ENCODE data around the gene TBL1XR1. TPM values are rescaled to one million over a fixed set of nuclear protein-coding genes. Genes with fewer than 3 reads are reported as not detected.

Gene TBL1XR1
- total RNA-seq, 1 experiment from 2014 or later, result 77.6 TPM

DNA sequence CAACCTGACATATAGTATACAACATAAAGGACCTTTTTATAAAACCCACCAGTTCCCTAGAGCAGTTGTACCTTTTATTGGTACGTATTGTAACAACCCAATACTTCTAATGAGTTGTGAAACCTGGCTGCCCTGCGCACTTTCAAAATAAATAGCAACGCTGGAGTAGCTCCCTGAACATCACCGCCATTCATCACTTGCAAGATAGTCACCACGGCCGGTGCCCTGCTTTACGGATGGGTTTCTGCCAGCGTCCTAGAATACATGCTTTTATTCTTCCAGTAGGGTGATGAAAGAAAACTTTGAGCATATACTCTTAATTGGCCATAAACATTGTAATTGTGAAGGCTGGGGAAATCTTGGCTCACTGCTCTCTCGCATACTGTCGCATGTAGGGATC lies 220.7 kb downstream of the TBL1XR1 start:
- Histone ChIP-seq H3K9me2 (replicated peaks; ENCODE audit: low read length) (no peaks in the 10 kb centered on the region), H3K4me2 (ENCODE audit: low read length) (no peak overlapping the region), H3K4me3 (ENCODE audit: low read length) (no peak overlapping the region), H3K36me3 (ENCODE audit: low read depth, low read length) (no peaks in the 10 kb centered on the region), H3K27me3 (ENCODE audit: low read length) (no peaks in the 10 kb centered on the region), H3K27ac (ENCODE audit: low read length) (no peak overlapping the region), H3K79me2 (ENCODE audit: low read length) (no peaks in the 10 kb centered on the region), H2AFZ (ENCODE audit: low read length) (no peak overlapping the region), H3K9me3 (ENCODE audit: low read length) (no peaks in the 10 kb centered on the region), H3F3A (ENCODE audit: low read length, unreplicated experiment) (no peaks in the 10 kb centered on the region), H3K9ac (ENCODE audit: low read length) (no peak overlapping the region), H3K4me1 (ENCODE audit: insufficient read depth, low read length) (no peaks in the 10 kb centered on the region), H4K20me1 (ENCODE audit: low read length) (no peaks in the 10 kb centered on the region)
- CTCF ChIA-PET, result no interaction called here
- TF ChIP-seq EZH2 (IDR thresholded peaks at IDR 0.05; ENCODE audit: low read length, unreplicated experiment) (no peak), EZH2phosphoT487 (IDR thresholded peaks at IDR 0.05; ENCODE audit: borderline replicate concordance, low read length) (no peak)
- TF ChIP-seq, protein P1, sequence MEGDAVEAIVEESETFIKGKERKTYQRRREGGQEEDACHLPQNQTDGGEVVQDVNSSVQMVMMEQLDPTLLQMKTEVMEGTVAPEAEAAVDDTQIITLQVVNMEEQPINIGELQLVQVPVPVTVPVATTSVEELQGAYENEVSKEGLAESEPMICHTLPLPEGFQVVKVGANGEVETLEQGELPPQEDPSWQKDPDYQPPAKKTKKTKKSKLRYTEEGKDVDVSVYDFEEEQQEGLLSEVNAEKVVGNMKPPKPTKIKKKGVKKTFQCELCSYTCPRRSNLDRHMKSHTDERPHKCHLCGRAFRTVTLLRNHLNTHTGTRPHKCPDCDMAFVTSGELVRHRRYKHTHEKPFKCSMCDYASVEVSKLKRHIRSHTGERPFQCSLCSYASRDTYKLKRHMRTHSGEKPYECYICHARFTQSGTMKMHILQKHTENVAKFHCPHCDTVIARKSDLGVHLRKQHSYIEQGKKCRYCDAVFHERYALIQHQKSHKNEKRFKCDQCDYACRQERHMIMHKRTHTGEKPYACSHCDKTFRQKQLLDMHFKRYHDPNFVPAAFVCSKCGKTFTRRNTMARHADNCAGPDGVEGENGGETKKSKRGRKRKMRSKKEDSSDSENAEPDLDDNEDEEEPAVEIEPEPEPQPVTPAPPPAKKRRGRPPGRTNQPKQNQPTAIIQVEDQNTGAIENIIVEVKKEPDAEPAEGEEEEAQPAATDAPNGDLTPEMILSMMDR (conservative IDR thresholded peaks at IDR 0.05; ENCODE audit: low read depth, low read length), result no peak
- no TSS peak for BruUV-seq (replicated peaks)
- no peak for ATAC-seq
- intact Hi-C loops (cut with micrococcal nuclease), result no loop called here
- DNase-seq, result no peak
- POLR2A ChIA-PET (ENCODE audit: unreplicated experiment), result no interaction called here

DNA sequence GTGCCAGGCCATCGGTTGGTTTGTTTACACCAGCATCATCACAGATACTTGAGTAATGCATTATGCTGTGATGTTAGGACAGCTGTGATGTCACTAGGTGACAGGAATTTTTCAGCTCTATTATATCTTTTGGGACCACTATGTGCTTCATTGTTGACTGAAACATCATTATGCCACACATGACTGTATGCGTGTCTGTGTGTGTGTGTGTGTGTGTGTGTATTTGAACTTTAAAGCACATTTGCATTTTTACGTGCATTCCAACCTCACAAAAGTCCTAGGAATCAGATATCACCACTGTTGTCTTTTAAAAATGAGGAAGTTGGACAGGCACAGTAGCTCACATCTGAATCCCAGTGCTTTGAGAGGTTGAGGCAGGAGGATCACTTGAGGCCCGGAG lies 223.0 kb downstream of the TBL1XR1 start:
- DNase-seq, result peak; percentile 16

DNA sequence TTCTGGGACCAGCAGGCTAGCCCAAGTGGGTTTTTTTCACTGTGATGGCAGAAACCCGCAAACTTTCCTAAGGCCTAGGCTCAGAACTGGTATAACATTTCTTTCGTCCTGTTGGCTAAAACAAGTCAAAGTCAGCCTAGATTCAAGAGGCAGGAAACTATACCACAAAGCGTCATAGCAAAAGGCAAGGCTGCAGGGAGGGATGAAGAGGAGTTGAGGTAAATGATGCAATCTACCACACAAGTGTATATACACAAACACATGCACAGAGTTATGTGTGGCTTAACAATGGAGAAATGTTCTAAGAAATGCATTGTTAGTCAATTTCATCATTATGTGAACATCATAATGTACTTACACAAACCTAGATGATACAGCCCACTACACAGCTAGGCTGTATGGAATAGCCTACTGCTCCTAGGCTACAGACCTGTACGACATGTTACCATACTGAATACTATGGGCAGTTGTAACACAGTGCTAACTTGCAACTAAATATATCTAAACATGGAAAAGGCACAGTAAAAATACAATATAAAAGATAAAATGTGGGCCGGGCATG lies 225.6 kb downstream of the TBL1XR1 start:
- ATAC-seq, result no peak
- H3K9me2 ChIP-seq (replicated peaks; ENCODE audit: low read length), result no peaks in the 10 kb centered on the region
- BruUV-seq (replicated peaks), result no TSS peak
- no peak overlapping the region for H2AFZ ChIP-seq (ENCODE audit: low read length)
- no peak overlapping the region for H3K27ac ChIP-seq (ENCODE audit: low read length)
- TF ChIP-seq EZH2phosphoT487 (IDR thresholded peaks at IDR 0.05; ENCODE audit: borderline replicate concordance, low read length) (no peak), EZH2 (IDR thresholded peaks at IDR 0.05; ENCODE audit: low read length, unreplicated experiment) (no peak)
- TF ChIP-seq, protein P1 (conservative IDR thresholded peaks at IDR 0.05; ENCODE audit: low read depth, low read length), result no peak
- CTCF ChIA-PET, result no interaction called here
- no peak for DNase-seq
- H3K79me2 ChIP-seq (ENCODE audit: low read length), result no peaks in the 10 kb centered on the region
- H3K27me3 ChIP-seq (ENCODE audit: low read length), result no peaks in the 10 kb centered on the region
- H3K36me3 ChIP-seq (ENCODE audit: low read depth, low read length), result no peaks in the 10 kb centered on the region
- no peaks in the 10 kb centered on the region for H4K20me1 ChIP-seq (ENCODE audit: low read length)
- H3K9me3 ChIP-seq (ENCODE audit: low read length), result no peaks in the 10 kb centered on the region
- H3F3A ChIP-seq (ENCODE audit: low read length, unreplicated experiment), result no peaks in the 10 kb centered on the region
- H3K4me3 ChIP-seq (ENCODE audit: low read length), result no peak overlapping the region
- POLR2A ChIA-PET (ENCODE audit: unreplicated experiment), result no interaction called here
- H3K4me1 ChIP-seq (ENCODE audit: insufficient read depth, low read length), result no peaks in the 10 kb centered on the region
- no peak overlapping the region for H3K4me2 ChIP-seq (ENCODE audit: low read length)
- intact Hi-C loops (cut with micrococcal nuclease), result no loop called here
- H3K9ac ChIP-seq (ENCODE audit: low read length), result no peak overlapping the region

More for the DNA sequence above, 223.0 kb downstream of the TBL1XR1 start:
- H3K36me3 ChIP-seq (ENCODE audit: low read depth, low read length), result no peaks in the 10 kb centered on the region
- no peaks in the 10 kb centered on the region for H3K4me1 ChIP-seq (ENCODE audit: insufficient read depth, low read length)
- H4K20me1 ChIP-seq (ENCODE audit: low read length), result no peaks in the 10 kb centered on the region
- BruUV-seq (replicated peaks), result no TSS peak
- no peaks in the 10 kb centered on the region for H3K9me2 ChIP-seq (replicated peaks; ENCODE audit: low read length)
- ATAC-seq, result peak; percentile 45
- intact Hi-C loops (cut with micrococcal nuclease), result no loop called here
- H3K9ac ChIP-seq (ENCODE audit: low read length), result no peak overlapping the region
- no peaks in the 10 kb centered on the region for H3K79me2 ChIP-seq (ENCODE audit: low read length)
- no peak overlapping the region for H3K27ac ChIP-seq (ENCODE audit: low read length)
- no peak overlapping the region for H3K4me2 ChIP-seq (ENCODE audit: low read length)
- no peaks in the 10 kb centered on the region for H3K27me3 ChIP-seq (ENCODE audit: low read length)
- ChIA-PET CTCF (no interaction called here), POLR2A (ENCODE audit: unreplicated experiment) (interaction anchor here (0.5 kb wide), 1 partner anchor 404 kb away, joined by 3 read pairs; no protein-coding TSS in a partner anchor)
- no peaks in the 10 kb centered on the region for H3F3A ChIP-seq (ENCODE audit: low read length, unreplicated experiment)
- H2AFZ ChIP-seq (ENCODE audit: low read length), result no peak overlapping the region
- no peaks in the 10 kb centered on the region for H3K9me3 ChIP-seq (ENCODE audit: low read length)
- TF ChIP-seq EZH2phosphoT487 (IDR thresholded peaks at IDR 0.05; ENCODE audit: borderline replicate concordance, low read length) (no peak), EZH2 (IDR thresholded peaks at IDR 0.05; ENCODE audit: low read length, unreplicated experiment) (no peak)
- TF ChIP-seq, protein P1 (conservative IDR thresholded peaks at IDR 0.05; ENCODE audit: low read depth, low read length), result no peak
- H3K4me3 ChIP-seq (ENCODE audit: low read length), result no peak overlapping the region

Data from PC-3 (cell line).